HG02623 (cell line): Measurements from ENCODE around the gene CUBN.
"Not testable (repeated sequence)": the region's sequence is repeated elsewhere in the genome, so short reads cannot be mapped to it uniquely, and the experiment has no call there.

Experiments used
- ATAC-seq: cut with Tn5 transposase; IDR thresholded peaks from one replicate; pipeline ENCODE4 v1.9.1; 2021; ENCODE audit warnings: moderate library complexity; ENCODE audit not compliant: unreplicated experiment

The CUBN gene

DNA sequence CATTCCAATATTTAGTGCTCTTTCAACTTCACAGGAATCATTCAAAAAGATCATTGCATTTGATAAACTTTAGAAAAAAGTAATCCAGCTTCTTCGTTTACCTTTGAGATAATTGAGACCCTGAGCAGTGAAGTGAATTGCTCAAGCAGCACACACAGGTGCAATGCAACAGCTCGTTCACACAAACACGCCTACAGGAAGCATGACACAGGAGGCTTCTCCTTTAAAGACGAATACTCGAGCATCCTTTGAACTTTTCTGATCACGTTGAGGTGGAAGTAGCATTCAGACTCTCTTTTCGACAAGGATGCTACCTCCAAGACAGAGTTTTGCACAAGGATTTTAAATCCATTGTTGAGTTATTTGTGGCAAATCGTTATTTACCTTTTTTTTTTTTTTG is 294.4 kb downstream of the CUBN start:
- ATAC-seq: no peak

- no peak for ATAC-seq
These were observed 297.1 kb downstream of the CUBN start for GRCh38 chr10:16832351-16833080.

DNA sequence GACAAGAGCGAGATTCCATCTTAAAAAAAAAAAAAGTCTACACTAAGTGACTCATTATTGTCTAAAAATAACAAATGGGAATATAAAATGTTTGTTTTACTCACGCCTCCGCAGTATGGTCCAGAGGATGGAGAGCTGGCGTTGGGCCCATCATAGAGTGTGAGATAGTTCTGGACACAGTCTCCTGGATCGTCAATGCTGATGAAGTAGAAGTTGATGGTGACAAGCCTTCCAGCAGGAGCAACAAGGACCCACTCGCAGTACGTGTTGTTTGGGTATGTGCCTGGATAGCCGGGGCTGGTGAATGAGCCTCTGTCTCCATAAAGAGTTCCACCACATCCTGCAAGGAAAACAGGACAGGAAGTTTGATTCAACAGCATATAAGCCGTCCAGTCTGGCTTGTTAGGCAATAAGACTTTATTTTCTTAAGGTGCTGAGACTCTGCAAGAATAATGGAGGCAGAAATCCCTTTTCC is 300.9 kb downstream of the CUBN start:
- ATAC-seq: no peak

DNA sequence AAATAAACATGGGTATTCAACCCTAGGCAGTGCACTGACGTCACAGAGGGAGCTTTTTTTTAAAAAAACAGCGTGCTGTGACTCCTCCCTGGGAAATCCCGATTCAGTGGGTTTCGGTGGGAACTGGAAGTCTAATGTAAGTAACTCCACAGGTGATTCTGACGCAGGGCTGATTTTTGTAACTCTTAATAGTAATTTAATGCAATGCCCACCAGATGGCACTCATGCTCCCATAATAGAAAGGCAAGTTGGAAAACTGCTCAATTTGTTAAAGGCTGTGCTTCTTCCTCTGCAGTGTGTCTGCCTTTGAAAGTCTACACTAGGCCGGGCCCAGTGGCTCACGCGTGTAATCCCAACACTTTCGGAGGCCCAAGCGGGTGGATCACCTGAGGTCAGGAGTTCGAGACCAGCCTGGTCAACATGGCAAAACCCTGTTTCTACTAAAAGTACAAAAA is 301.5 kb downstream of the CUBN start:
- ATAC-seq: peak; percentile 63

- not testable (repeated sequence) for ATAC-seq
These were observed 302.1 kb downstream of the CUBN start for GRCh38 chr10:16827474-16827873.

GRCh38 chr10:16822726-16823360 is 306.8 kb downstream of the CUBN start:
- ATAC-seq: no peak

DNA sequence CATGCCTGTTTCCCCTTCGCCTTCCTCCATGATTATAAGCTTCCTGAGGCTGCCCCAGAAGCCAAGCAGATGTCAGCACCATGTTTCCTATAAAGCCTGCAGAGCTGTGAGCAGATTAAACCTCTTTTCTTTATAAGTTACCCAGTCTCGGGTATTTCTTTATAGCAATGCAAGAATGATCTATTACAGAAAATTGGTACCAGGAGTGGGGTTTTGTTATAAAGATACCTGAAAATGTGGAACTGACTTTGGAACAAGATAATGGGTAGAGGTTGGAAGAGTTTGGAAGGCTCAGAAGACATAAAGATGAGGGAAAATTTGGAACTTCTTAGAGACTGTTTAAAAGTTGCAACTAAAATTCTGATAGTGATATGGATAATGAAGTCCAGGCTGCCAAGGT is 307.6 kb downstream of the CUBN start:
- no peak for ATAC-seq

DNA sequence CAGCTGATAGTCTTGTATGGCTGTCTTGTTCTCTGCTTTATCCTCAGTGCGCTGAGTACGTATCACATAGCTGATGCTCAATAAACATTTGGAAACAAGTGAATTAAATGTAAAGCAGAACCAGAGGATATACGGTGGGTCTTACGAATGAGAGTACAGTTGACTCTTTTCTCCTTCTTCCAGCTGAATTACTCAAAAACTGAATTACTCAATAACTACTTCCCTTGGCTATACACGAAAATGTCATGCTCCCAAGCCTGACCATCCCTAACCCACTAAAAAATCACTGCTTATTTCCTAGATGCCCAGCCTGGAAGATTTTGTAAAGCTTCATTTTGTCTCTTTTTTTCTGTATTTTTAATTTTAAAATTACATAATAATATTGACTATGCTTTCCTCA is 309.2 kb downstream of the CUBN start:
- ATAC-seq: no peak

DNA sequence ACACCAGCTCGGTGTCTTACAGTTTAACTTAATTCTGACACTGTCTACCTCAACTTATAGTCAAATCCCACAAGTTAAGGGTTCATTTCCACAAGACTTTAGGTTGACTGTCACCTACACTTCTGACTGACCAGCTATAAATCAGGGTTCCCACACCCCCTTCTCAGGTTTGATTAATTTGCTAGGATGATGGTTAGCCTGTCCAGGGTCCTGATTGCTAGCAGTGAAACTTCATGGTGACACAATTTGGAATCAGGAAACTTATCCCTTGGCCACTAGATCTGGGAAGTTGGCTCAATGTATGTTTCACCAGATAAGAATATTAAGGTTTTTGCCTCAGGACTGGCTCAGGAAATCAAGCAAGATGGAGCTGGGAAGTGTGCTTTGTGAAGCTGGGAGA is 309.6 kb downstream of the CUBN start:
- no peak for ATAC-seq

DNA sequence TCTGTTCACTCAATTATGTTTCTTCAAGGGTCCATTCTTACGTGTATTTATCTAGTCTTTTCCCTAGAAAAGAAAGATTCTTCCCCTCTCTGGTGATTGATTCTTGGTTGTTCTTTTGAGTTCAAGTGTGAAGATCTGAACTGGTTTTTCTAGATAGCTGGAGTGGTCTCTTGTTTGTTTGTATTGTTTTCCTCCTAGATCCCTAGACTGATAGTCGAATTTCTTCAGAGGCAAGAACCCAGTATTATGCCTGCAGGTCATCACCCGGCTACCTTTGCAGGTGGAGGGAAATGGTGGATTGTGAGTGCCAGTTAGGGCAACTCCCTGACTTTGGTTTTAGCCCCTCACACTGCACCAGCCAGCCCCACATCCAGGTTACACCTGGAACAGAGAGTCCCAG is 310.2 kb downstream of the CUBN start:
- ATAC-seq: no peak

DNA sequence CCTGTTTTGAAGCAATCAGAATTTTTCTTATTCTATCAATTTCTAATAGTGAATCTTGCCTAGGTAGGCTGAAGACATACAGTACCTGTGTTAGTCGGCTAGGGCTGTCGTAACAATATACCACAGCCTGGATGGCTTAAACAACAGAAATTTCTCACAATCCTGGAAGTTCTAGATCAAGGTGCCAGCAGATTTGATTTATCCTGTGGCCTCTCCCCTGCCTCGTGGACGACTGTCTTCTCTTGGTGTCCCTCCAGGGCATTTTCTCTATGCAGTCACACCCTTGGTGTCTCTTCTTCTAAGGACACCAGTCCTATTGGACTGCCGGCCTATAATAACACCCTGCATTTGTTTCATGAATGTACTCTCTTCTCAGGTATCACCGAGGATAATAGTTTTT is 310.6 kb downstream of the CUBN start:
- no peak for ATAC-seq

- peak; percentile 99 for ATAC-seq
These were observed 312.2 kb downstream of the CUBN start, which contains the start of gene RSU1 for GRCh38 chr10:16817125-16818019. Gene RSU1 (minus strand): TSS chr10:16817424. CDS start chr10:16817081, 343 bp downstream.

GRCh38 chr10:16816830-16817124 is 312.8 kb downstream of the CUBN start:
- no peak for ATAC-seq

- no peak for ATAC-seq
These were observed 313.4 kb downstream of the CUBN start for GRCh38 chr10:16816171-16816570.

DNA sequence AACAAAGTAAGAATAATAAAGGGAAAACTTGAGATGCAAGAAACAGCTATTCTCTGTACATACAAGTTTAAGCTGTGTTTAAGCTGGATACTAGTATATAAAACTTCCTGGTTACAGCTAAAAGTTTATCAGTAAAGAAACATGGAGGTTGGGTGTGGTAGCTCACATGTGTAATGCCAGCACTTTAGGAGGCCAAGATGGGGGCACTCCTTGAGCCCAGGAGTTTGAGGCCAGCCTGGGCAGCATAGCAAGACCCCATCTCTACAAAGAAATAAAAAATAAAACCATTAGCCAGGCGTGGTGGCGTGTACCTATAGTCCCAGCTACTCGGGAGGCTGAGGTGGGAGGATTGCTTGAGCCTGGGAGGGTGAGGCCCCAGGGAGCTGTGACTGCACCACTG is 315.6 kb downstream of the CUBN start:
- ATAC-seq: no peak

- no peak for ATAC-seq
These were observed 316.9 kb downstream of the CUBN start for GRCh38 chr10:16812676-16813075.

DNA sequence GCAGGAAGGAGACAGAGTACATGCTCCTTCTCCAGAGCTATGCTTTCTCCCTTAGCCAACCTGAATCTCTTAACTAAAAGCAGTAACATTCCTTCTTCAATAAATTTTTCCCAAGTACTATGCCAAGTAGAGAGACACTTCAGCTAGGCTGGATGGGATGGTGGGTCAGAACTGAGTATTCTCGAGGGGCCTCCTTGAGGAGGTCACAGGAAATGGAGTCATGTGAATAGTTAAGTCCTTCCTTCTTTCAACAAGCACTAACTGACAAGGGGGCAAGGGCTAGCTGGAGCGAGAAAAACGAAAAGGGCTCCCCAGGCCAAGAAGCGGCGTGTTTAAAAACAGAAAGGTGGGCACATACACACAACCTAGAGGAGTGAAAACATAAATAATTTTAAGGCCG is 317.8 kb downstream of the CUBN start:
- ATAC-seq: no peak

- no peak for ATAC-seq
These were observed 318.3 kb downstream of the CUBN start for GRCh38 chr10:16811292-16811691.

DNA sequence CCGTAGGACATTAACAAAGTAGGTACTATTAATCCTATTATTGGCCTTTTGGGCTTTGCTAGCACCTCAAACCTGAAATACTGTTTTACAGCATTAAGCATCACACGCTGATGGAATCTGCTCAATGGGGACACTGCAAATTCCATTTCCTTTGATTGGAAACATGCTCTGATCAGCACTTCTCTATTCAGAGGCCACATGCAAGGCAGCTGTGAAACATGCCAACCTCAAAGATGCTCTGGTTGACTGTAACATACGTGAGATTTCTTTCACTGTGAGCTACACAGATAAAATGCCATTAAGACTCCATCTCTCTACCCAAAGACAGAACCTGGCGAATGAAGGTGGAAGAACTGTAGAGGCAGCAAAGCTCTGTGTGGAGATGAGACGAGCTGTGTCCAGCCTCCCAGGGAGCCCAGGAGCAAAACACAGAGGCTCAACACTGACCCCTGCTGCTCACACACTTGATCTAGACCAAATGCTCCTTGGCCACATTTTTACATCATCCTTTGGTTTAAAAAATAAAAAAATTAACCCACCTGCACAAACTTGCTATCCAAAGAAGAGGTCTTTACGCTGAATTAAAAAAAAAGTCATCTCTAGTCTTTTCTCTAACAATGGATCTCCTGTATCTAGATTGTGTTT is 320.4 kb downstream of the CUBN start:
- peak; percentile 91 for ATAC-seq

DNA sequence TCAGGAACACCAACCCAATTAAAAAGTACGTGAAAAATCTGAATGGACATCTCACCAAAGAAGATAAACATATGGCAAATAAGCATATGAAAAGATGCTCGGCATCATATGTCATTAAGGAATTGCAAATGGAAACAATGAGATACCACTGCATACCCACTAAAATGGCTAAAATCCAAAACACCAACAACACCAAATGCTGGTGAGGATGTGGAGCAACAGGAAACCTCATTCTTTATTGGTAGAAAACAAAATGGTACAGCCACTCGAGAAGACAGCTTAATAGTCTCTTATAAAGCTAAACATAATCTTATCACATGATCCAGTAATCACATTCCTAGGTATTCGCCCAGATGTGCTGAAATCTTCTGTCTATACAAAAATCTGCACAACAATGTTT is 325.5 kb downstream of the CUBN start:
- no peak for ATAC-seq

DNA sequence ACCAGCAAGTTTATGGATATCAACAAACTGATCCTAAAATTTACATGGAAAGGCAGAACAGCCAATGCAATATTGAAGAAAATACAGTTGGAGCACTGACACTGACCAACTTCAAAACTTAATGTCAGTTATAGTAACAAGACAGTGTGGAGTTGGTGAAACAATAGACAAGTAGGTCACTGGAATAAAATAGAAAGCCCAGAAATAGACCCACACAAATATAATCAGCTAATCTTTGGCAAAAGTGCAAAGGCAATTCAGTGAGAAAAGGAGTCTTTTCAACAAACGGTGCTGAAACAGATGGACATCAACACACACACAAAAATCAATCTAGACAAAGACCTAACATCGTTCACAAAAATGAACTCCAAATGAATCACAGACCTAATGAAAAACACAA is 326.1 kb downstream of the CUBN start:
- ATAC-seq: no peak
